ENCODE measurements around the gene MKNK1. TPM values are rescaled to one million over a fixed set of nuclear protein-coding genes. Genes with fewer than 3 reads are reported as not detected.

MKNK1 gene
- total RNA-seq, 1 experiment from 2014 or later: 12.9 TPM

- Histone ChIP-seq H3K9me3 (ENCODE audit: control insufficient read depth, low read depth, low read length) (no peaks in the 10 kb centered on the region), H2AK5ac (ENCODE audit: insufficient read length, low read length) (no peak overlapping the region), H3K56ac (ENCODE audit: insufficient read length, low read depth, low read length) (no peak overlapping the region), H2BK20ac (ENCODE audit: low read depth, low read length, poor library complexity, severe bottlenecking) (no peak overlapping the region), H3K4me1 (ENCODE audit: insufficient read depth, low read length) (peaks cover 6% of the 10 kb centered on the region; the same call in 1 of the 2 replicates), H4K5ac (ENCODE audit: insufficient read length, low read depth, low read length) (no peak overlapping the region), H2BK120ac (ENCODE audit: low read depth, low read length, poor library complexity, severe bottlenecking) (no peak overlapping the region), H2AFZ (ENCODE audit: low read length) (no peak overlapping the region), H3K79me1 (ENCODE audit: insufficient read depth, low read depth, low read length, poor library complexity, severe bottlenecking) (no peaks in the 10 kb centered on the region), H3K27me3 (ENCODE audit: insufficient read depth, low read length) (peaks cover 22% of the 10 kb centered on the region; the same call in 1 of the 2 replicates), H2BK5ac (ENCODE audit: insufficient read length, low read length) (no peak overlapping the region), H4K8ac (replicated peaks; ENCODE audit: insufficient read length, low read depth, low read length) (no peak overlapping the region), H4K91ac (ENCODE audit: insufficient read length, low read depth, low read length) (no peak overlapping the region), H3K9ac (ENCODE audit: extremely low read depth, insufficient read length, low read length) (no peak overlapping the region), H3K23me2 (ENCODE audit: insufficient read length, low read depth, low read length, poor library complexity, severe bottlenecking) (no peaks in the 10 kb centered on the region), H4K20me1 (ENCODE audit: control insufficient read depth, insufficient read depth, insufficient read length) (no peaks in the 10 kb centered on the region), H3K18ac (ENCODE audit: insufficient read length, low read depth, low read length) (no peak overlapping the region), H3K4ac (ENCODE audit: low read depth, low read length) (no peak overlapping the region), H3K27ac (ENCODE audit: insufficient read length, low read depth, low read length) (no peak overlapping the region), H3K4me2 (ENCODE audit: insufficient read depth, insufficient read length, low read length) (no peak overlapping the region), H3K79me2 (ENCODE audit: insufficient read depth, low read length) (no peaks in the 10 kb centered on the region), H2BK12ac (ENCODE audit: insufficient read length, low read depth, low read length) (no peak overlapping the region), H3T11ph (ENCODE audit: low read length) (no peak overlapping the region), H3K23ac (ENCODE audit: insufficient read length, low read depth, low read length) (no peak overlapping the region), H2BK15ac (ENCODE audit: low read depth, low read length) (no peak overlapping the region), H3K14ac (ENCODE audit: insufficient read depth, low read length) (no peak overlapping the region)
- Mint-ChIP-seq H3K9me3 (no peaks in the 10 kb centered on the region; a peak in 2 of 5 replicates), H3K36me3 (ENCODE audit: insufficient read depth in 1 of 3, low read depth in 3 of 3) (no peaks in the 10 kb centered on the region), H3K4me1 (peaks cover 63 to 64% of the 10 kb centered on the region in 2 experiments), H3K27ac (no peak overlapping the region), H3K27me3 (ENCODE audit: low read depth) (peaks cover 100% of the 10 kb centered on the region), H3K4me3 (peak overlapping the region in 1 of 2 experiments; percentile 21; a peak in 1 of 5 replicates)
- TF ChIP-seq CTCF (conservative IDR thresholded peaks at IDR 0.05): peak; percentile 87
- peak; percentile 85 for DNase-seq
- no CpG with 5 or more reads among the region's 3 CpGs for WGBS (ENCODE audit: extremely low coverage, insufficient read length, low lambda C conversion rate)
Observed at GRCh38 chr1:46527474-46528296, 76.4 kb downstream of the MKNK1 start.

Measured in H9 (cell line).